Measurements from ENCODE around the gene ZNF700.
A peak's percentile ranks its signal among the peaks of the same experiment; 100 is the strongest.
"Not testable (repeated sequence)": the region's sequence is repeated elsewhere in the genome, so short reads cannot be mapped to it uniquely, and the experiment has no call there.

Gene ZNF700

DNA sequence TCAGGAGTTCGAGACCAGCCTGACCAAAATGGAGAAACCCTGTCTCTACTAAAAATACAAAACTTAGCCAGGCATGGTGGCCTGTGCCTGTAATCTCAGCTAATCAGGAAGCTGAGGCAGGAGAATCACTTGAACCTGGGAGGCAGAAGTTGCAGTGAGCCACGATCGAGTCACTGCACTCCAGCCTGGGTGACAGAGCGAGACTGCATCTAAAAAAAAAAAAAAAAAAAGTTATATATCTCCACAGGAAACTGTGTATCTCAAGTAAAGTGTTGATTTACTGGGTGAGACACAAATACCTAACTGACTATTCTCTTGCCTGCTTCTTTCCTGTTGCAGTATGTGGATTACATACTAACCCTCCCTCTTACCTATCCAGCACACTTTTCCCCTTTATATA lies 67.0 kb downstream of the ZNF700 start:
- not testable (repeated sequence) for DNase-seq, H3K27me3 Mint-ChIP-seq, H3K9me3 Mint-ChIP-seq, H3K27ac Mint-ChIP-seq, ATAC-seq, H3K4me3 Mint-ChIP-seq
- Mint-ChIP-seq H3K4me1 (peaks cover 52% of the 10 kb centered on the region), H3K36me3 (ENCODE audit: low read depth) (peaks cover 18% of the 10 kb centered on the region)

DNA sequence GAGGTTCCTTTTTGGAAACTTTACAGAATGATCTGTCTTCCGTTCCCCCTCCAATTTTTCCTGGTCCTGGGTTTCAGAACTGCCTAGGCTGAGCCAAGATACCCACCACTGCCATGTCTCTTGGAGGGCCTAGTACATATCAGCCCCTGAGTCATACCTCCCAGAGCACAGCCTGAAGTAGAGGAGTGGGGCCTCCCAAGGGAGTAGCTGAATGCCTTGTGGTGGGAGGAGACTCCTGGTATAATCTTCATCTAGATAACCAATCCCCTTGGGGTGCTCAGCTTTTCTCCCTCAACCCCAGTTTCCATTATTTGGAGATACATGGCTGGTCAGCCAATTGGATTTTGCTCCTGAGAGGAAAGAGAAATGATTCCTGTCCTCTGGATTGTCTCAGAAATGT lies 70.3 kb downstream of the ZNF700 start:
- H3K27me3 Mint-ChIP-seq = no peaks in the 10 kb centered on the region
- DNase-seq = no peak
- H3K4me1 Mint-ChIP-seq = peaks cover 50% of the 10 kb centered on the region
- H3K27ac Mint-ChIP-seq = no peak overlapping the region
- ATAC-seq = peak; percentile 73
- H3K36me3 Mint-ChIP-seq (ENCODE audit: low read depth) = peaks cover 28% of the 10 kb centered on the region
- H3K4me3 Mint-ChIP-seq = no peak overlapping the region
- H3K9me3 Mint-ChIP-seq = no peaks in the 10 kb centered on the region

Measured in activated naive CD8-positive, alpha-beta T cell treated with anti-CD3 and anti-CD28 coated beads, Interleukin-2, amount 50 U/mL, for 24 hours (primary cell).